GM12874 (cell line): Measurements from ENCODE around the gene BEND5.

Experiments used
- CTCF ChIP-seq: IDR thresholded peaks from 2 replicates; pipeline ENCODE4 v1.5.1; 2011; ENCODE audit warnings: low read depth, mild to moderate bottlenecking, control low read depth, low read length, moderate library complexity; ENCODE audit not compliant: insufficient read depth

Gene BEND5

GRCh38 chr1:48738356-48738755 lies 38.3 kb downstream of the BEND5 start:
- no peak for TF ChIP-seq CTCF

GRCh38 chr1:48735796-48736195 lies 40.9 kb downstream of the BEND5 start:
- no peak for TF ChIP-seq CTCF

DNA sequence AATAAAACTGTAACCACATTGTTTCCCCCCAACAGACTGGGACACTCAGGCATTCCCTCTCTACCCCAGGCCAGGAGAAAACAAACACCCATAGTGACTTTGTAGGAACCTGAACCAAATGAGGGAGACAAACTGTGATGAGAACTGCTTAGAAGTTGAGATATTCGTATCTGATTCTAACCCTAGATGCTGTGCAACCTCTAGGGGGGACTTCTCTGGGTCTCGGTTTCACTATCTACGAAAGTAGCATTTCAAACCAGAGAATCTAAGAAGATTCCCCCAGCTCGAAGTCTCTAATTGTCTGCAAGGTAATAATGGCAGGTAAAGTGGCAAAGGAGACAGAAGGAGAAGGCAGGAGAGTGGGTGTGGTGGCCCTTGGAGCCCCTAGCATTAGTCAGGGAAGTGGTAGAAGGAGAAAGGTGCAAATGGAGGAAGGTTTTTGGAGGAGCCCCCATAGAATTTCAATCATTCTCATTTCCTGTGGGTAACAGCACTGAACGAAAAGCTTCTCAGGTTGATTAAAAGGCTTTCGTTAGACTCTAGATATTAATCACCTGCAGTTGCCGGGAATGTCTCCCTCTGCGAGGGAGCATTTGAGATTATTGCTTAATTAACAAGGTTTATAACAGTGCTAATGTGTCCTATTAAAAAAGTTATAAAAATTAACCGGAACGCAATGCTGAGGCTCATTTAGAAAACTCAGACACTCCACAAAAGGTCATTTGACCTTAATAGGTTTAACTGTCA lies 46.4 kb downstream of the BEND5 start:
- TF ChIP-seq CTCF: no peak

GRCh38 chr1:48728584-48728983 lies 48.1 kb downstream of the BEND5 start:
- TF ChIP-seq CTCF: no peak

DNA sequence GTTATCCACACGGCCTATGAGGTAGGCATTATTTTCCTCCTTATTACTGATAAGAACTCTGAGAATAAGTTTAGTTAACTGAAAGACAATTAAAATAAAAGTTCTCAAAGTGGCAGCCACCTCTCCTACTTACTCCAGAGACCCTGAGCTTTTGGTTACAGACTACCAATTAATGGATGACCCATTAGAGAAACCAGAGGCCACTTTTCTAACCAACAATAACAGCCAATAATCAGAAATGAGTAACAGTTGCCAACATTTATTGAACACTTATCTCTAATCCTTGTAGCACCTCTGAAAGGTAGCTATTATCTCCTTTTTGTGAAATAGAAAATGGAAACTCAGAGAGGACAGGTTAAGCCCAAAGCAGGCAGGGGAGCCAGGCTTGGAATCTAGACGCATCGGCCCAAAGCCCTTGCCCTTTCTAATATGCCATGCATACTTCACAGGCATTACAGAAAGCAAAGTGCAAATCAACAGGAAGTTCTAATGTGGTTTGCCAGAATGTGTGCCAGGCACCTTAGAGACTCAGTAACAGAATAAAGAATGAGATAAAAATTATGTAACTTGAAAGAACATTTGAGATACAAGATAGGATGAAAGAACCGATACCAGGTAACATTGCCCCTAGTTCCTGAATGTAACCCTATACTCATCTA lies 50.0 kb downstream of the BEND5 start:
- no peak for TF ChIP-seq CTCF

- TF ChIP-seq CTCF: no peak
These were observed 50.6 kb downstream of the BEND5 start for GRCh38 chr1:48726139-48726538.

- TF ChIP-seq CTCF: no peak
These were observed 51.2 kb downstream of the BEND5 start for GRCh38 chr1:48725341-48726046.
